ENCODE data around the gene TMEM121. TPM values are rescaled to one million over a fixed set of nuclear protein-coding genes. Genes with fewer than 3 reads are reported as not detected.

The TMEM121 gene
- total and polyA plus RNA-seq, 2 of the 8 experiments (the other 6 are each of a cell fraction or from before 2014, with no cell fraction given), result 1.9 TPM; not detected in 1

DNA sequence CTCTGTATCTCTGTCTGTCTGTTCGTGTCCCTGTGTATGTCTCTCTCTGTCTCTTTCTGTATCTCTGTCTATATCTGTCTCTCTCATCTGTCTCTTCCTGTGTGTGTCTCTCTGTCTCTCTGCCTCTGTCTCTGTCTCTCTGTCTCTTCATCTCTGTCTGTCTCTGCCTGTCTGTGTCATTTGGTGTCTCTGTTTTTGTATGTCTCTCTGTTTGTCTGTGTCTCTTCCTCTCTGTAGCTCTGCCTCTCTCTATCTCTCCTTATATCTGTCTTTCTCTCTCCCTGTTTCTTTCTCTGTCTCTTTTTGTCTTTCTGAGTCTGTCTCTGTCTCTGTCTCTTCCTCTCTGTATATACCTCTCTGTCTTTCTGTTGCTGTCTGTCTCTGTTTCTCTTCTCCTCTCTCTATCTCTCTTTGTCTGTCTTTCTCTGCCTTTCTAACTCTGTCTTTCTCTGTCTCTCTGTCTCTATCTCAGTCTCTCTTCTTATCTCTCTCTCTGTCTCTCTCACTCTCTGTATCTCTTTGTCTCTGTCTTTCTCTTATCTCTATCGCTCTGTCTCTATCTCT is 50.2 kb downstream of the TMEM121 start:
- FAIRE-seq (no peak), DNase-seq (ENCODE audit: low read depth in 1 of 2, low spot score in 2 of 2) (no peak)
- Histone ChIP-seq H2BK15ac (ENCODE audit: low read length) (no peak overlapping the region), H3K14ac (ENCODE audit: insufficient read length) (no peak overlapping the region), H3K23me2 (ENCODE audit: low read depth, low read length) (no peaks in the 10 kb centered on the region), H3K27me3 (replicated peaks in 1 of 4; ENCODE audit: control insufficient read depth in 3 of 4, extremely low read depth in 1 of 4, insufficient read depth in 3 of 4, low read length in 3 of 4) (no peaks in the 10 kb centered on the region), H4K8ac (ENCODE audit: extremely low read depth, insufficient read depth, low read length) (no peak overlapping the region), H3K4me1 (replicated peaks in 1 of 4; ENCODE audit: control insufficient read depth in 3 of 4, insufficient read depth in 4 of 4, low read length in 3 of 4) (no peaks in the 10 kb centered on the region), H4K20me1 (replicated peaks in 1 of 2; ENCODE audit: control insufficient read depth in 1 of 2, insufficient read depth in 2 of 2, low read length in 2 of 2) (no peaks in the 10 kb centered on the region), H3K18ac (ENCODE audit: extremely low read depth, low read length) (no peak overlapping the region), H3K4ac (replicated peaks; ENCODE audit: insufficient read length, low read depth, low read length) (no peak overlapping the region), H3K56ac (replicated peaks; ENCODE audit: insufficient read length, low read depth, low read length) (no peak overlapping the region), H3K4me3 (ENCODE audit: extremely low read depth in 1 of 4, insufficient read depth in 2 of 4, low read depth in 3 of 4, low read length in 4 of 4) (no peak overlapping the region), H3K27ac (ENCODE audit: low read depth, low read length) (no peak overlapping the region), H3K9me3 (ENCODE audit: insufficient read depth in 2 of 2, low read depth in 1 of 2, low read length in 1 of 2) (peaks cover 27 to 40% of the 10 kb centered on the region in 2 experiments), H2BK5ac (ENCODE audit: low read depth, low read length) (no peak overlapping the region), H3K79me1 (ENCODE audit: low read depth, low read length) (no peaks in the 10 kb centered on the region), H3K79me2 (ENCODE audit: control insufficient read depth in 1 of 2, insufficient read depth in 2 of 2, low read length in 2 of 2) (no peaks in the 10 kb centered on the region), H3K36me3 (ENCODE audit: control insufficient read depth in 2 of 4, insufficient read depth in 4 of 4, low read length in 3 of 4) (no peaks in the 10 kb centered on the region; a peak in 1 of 8 replicates), H3K23ac (ENCODE audit: insufficient read length) (no peak overlapping the region), H3K4me2 (ENCODE audit: insufficient read depth in 1 of 2, low read depth in 2 of 2, low read length in 2 of 2) (no peak overlapping the region), H3K9ac (replicated peaks in 1 of 4; ENCODE audit: extremely low read depth in 1 of 4, low read depth in 3 of 4, low read length in 3 of 4) (no peak overlapping the region), H2BK20ac (ENCODE audit: low read length) (no peak overlapping the region), H2BK120ac (replicated peaks; ENCODE audit: low read depth, low read length) (no peak overlapping the region), H2AFZ (ENCODE audit: low read length) (no peak overlapping the region), H4K5ac (ENCODE audit: insufficient read length, low read depth, low read length) (no peak overlapping the region), H2AK5ac (ENCODE audit: low read depth, low read length) (no peak overlapping the region), H4K91ac (replicated peaks; ENCODE audit: insufficient read length, low read length) (no peak overlapping the region), H2BK12ac (ENCODE audit: low read depth, low read length) (no peak overlapping the region)
- POLR2A ChIA-PET (ENCODE audit: partially characterized antibody), result no interaction called here
- CTCF ChIA-PET (ENCODE audit: partially characterized antibody), result no interaction called here
- WGBS, 2 experiments (ENCODE audit: extremely low coverage in 1 of 2, insufficient coverage in 1 of 2, insufficient read length in 1 of 2, insufficient replicate concordance in 2 of 2, low coverage in 1 of 2, low lambda C conversion rate in 2 of 2, missing lambda C conversion rate in 1 of 2), result 78% methylated on average over 2 of the region's 2 CpGs; no CpG with 5 or more reads in 1 of the 2 experiments
- no peak for TF ChIP-seq BACH1 (IDR thresholded peaks at IDR 0.05; ENCODE audit: low read length)
- TF ChIP-seq POLR2AphosphoS5 (IDR thresholded peaks at IDR 0.05; ENCODE audit: low read depth, low read length), result no peak

Data from H1 (cell line).